HL-60/S4 treated with phorbol 12-myristate 13-acetate at 8.2 ng/mL for 4 days and 3 days (cell line): Measurements from ENCODE around the gene KRT3.

Experiments
- in situ Hi-C: fragments of 300-500 bp; cut with MboI; formaldehyde crosslinking; loops from 2 replicates; pipeline ENCODE4 v1.15.0; 2022; ENCODE audit warnings: low sequenced_read_pairs

Gene KRT3

GRCh38 chr12:52795694-52796428, at the start of gene KRT3:
Gene KRT3, minus strand, starts transcription at chr12:52796117. Its CDS starts 75 bp downstream, at chr12:52796042.
- in situ Hi-C loops: loop anchor here (10.0 kb wide), 1 partner anchor 69 kb away; no protein-coding TSS in a partner anchor

- in situ Hi-C loops: no loop called here
Observed at GRCh38 chr12:52844386-52844785, 48.5 kb upstream of the KRT3 start.

DNA sequence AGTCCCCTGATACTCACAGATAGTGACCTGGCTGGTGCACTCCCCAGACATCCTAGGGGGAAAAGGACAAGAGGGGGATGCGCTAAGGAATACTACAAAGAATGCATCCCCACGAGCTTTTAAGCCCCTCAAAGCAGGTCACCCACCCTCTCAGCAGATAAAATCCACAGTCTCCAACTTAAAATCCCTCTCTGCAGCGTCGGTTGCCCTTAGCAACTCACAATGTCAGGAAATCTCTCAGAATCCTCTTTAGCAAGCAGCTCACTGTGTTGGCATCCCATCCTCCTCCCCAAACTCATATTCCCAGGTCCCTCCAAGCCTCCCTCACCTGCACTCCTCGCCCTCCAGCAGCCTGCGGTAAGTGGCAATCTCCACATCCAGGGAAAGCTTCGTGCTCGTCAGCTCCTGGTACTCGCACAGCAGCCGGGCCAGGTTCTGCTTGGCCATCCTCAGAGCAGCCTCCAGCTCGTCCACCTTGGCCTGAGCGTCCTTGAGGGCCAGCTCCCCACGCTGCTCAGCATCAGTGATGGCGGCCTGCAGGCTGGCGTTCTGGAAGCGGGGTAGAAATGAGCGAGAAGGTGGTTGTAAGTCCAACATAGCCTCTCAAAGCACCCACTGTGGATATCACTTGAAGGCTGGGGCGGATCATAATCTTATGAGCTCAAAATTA, 43.7 kb upstream of the KRT3 start:
- in situ Hi-C loops: no loop called here

- in situ Hi-C loops: no loop called here
Observed at GRCh38 chr12:52838609-52839435, 42.9 kb upstream of the KRT3 start.

GRCh38 chr12:52837781-52838608, 42.1 kb upstream of the KRT3 start:
- in situ Hi-C loops: no loop called here

DNA sequence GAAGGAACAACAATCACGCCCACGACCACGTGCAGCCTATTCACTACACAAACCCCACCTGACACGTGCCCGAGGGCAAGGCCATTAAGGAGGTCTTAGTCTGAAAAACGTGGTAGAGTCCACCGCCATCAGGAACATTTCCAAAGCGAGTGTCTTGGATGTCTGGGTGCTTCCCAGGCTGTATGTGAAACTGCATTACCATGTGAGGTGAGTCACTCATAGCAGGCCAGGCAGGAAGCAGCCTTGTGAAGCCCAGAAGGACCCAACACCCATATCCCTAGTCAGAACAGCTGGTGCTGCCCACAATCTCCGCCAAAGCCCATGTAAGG, 41.5 kb upstream of the KRT3 start:
- in situ Hi-C loops: no loop called here

- in situ Hi-C loops: no loop called here
Observed at GRCh38 chr12:52836491-52837412, 40.8 kb upstream of the KRT3 start.

- in situ Hi-C loops: no loop called here
Observed at GRCh38 chr12:52836042-52836466, 40.1 kb upstream of the KRT3 start.

GRCh38 chr12:52835271-52836041, 39.5 kb upstream of the KRT3 start:
- in situ Hi-C loops: no loop called here

DNA sequence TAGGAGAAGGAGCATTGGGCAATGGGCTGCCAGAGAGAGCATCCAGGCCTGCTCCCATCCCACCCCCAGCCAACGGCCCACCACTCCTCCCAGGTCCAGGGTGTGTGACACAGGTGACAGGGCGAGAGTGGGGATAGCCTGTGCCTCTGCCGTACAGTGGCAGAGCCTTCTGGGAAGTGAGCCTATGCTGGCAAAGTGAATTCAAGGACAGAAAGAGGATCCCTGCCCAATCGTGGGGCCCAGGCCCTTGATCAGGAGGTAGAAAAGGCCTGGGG, 38.7 kb upstream of the KRT3 start:
- in situ Hi-C loops: no loop called here

GRCh38 chr12:52833922-52834726, 38.2 kb upstream of the KRT3 start, which contains the start of gene KRT79:
Gene KRT79, minus strand, starts transcription at chr12:52834311. Its CDS starts 51 bp downstream, at chr12:52834260.
- in situ Hi-C loops: no loop called here

- in situ Hi-C loops: no loop called here
Observed at GRCh38 chr12:52832985-52833905, 37.3 kb upstream of the KRT3 start.

DNA sequence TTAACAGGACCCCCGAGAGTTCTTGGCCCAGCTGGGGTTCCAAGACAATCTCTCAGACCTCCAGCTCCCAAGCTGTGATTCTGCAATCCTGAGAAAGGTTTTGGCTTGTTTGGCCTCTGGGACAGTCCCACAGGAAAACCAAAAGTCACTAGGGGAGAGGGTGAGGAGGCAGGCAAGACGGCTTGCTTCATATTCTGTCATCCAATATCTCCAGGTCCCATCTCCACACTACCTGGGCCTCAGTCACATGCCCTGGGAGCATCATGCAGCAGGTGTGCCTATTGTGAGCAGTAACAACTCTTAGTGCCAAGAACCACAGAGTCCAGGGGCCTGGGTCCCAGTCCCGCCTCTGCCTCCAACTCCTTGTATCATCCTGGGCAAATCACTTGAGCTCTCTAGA, 36.5 kb upstream of the KRT3 start:
- in situ Hi-C loops: no loop called here

DNA sequence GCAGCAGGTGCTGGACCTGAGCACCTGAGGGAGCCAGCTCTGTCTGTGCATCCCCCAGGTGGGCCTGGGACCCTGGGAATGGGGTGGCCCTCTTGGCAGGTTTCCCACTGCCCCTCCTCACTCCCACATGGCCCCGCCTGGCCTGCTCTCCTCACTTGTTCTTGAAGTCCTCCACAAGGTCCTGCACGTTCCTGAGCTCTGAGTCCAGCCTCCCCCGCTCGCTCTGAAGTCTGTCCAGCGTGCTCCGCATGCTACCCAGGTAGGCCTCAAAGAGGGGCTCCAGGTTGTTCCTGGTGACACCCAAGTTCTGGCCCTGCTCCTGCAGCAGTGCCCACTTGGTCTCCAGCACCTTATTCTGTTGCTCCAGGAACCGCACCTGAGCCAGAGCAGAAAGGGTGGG, 35.3 kb upstream of the KRT3 start:
- in situ Hi-C loops: no loop called here

DNA sequence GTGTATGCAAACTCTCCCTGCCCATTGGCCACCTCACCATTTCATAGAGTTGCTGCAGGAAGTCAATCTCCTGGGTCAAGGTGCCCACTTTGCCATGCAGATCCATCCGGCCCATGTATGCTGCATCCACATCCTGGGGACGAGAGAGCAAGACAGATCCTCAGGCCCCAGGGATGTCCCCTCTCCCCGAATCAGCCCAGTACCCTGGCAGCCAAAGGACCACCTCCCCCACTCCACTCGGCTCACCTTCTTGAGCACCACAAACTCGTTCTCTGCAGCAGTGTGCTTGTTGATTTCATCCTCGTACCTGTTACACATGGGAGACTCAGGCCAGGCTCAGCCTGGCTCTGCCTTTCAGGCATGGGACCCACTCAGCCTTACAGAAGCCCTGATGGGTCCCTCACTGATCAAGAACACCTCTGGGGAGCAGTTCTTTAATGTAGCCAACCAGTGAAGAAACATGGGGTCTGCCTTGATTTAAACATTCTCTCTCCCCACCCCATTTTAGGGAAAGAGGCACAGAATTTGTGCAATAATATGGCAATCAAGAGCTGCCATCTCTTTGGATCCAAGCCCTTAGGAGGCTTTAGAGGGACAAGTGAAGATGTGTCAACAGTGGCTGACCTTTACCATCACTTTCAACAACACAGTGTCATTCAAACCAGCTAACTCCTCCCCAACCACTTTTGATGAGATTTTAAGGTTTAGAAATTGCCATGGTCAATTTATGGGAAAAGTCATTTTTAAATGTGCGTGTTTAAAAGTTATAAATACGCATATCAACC, 34.3 kb upstream of the KRT3 start:
- in situ Hi-C loops: no loop called here

GRCh38 chr12:52828591-52829021, 32.7 kb upstream of the KRT3 start:
- in situ Hi-C loops: no loop called here
